GM10248 (cell line): ENCODE results near the gene FGF1.

Source experiments
- CTCF ChIA-PET: fragments of 300-600 bp; sonication (Branson Sonifier 250); formaldehyde crosslinking; extraction: SDS; loops from one replicate; lab custom pipeline; 2021; ENCODE audit warnings: antibody characterized with exemption; lab: Yijun Ruan, JAX
- POLR2A ChIA-PET: fragments of 350-650 bp; sonication (Branson Sonifier 250); formaldehyde crosslinking; extraction: SDS; loops from one replicate; lab custom pipeline; 2020; ENCODE audit warnings: antibody characterized with exemption; lab: Yijun Ruan, JAX
- DNase-seq: peaks from one replicate; pipeline ENCODE4 v3.0.0; 2012; ENCODE audit errors: extremely low spot score
- CTCF ChIP-seq: IDR thresholded peaks from 2 replicates; pipeline ENCODE4 v1.5.1; 2012; ENCODE audit warnings: mild to moderate bottlenecking, low read depth; ENCODE audit errors: extremely low read depth, missing control alignments, control extremely low read depth

FGF1 gene

GRCh38 chr5:142688281-142688989 is 2.5 kb upstream of the FGF1 start:
- POLR2A ChIA-PET = no interaction called here
- CTCF ChIA-PET = interaction anchor here (4.8 kb wide), 1 partner anchor 10 kb away, joined by 15 read pairs; no protein-coding TSS in a partner anchor
- TF ChIP-seq CTCF = no peak
- no peak for DNase-seq

- CTCF ChIA-PET = interaction anchor here (1.1 to 4.8 kb wide), 3 partner anchors 9 to 31 kb away, joined by 3 to 15 read pairs (median 6); no protein-coding TSS in a partner anchor
- POLR2A ChIA-PET = no interaction called here
- TF ChIP-seq CTCF = no peak
- no peak for DNase-seq
These were observed 1.1 kb upstream of the FGF1 start for GRCh38 chr5:142686968-142687367.

DNA sequence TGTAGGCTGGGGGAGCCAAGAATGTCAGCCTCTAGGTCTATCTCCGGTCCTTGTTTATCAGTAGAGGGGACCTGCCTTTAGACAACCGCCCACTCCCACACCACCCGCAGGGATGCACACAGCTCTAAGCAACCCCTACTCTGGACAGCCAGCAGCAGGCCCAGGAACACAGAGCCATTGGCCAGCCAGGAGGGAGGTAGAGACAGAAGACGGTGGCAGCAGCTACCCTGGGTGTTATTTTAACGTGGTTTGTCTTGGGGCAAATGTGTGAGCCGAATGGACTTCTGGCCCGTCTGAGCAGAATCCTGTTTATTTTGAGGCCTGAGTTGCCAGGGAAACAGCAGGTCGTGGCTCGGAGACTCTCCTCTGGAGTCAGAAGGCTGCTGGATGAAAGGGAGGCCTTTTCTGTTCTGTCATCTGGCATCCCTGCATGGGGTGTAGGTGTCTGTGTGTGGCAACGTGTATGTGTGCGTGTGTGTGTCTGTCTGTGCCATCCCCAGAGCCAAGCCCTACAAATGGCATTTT is 382 bp upstream of the FGF1 start:
- DNase-seq = no peak
- ChIA-PET POLR2A (no interaction called here), CTCF (interaction anchor here (1.2 to 4.8 kb wide), 3 partner anchors 10 to 27 kb away, joined by 3 to 15 read pairs (median 8); no protein-coding TSS in a partner anchor)
- TF ChIP-seq CTCF = no peak

GRCh38 chr5:142684508-142685041 is 1.3 kb downstream of the FGF1 start:
- no peak for TF ChIP-seq CTCF
- ChIA-PET POLR2A (no interaction called here), CTCF (interaction anchor here (0.9 to 4.8 kb wide), 4 partner anchors 9 to 29 kb away, joined by 3 to 15 read pairs (median 6); no protein-coding TSS in a partner anchor)
- no peak for DNase-seq

DNA sequence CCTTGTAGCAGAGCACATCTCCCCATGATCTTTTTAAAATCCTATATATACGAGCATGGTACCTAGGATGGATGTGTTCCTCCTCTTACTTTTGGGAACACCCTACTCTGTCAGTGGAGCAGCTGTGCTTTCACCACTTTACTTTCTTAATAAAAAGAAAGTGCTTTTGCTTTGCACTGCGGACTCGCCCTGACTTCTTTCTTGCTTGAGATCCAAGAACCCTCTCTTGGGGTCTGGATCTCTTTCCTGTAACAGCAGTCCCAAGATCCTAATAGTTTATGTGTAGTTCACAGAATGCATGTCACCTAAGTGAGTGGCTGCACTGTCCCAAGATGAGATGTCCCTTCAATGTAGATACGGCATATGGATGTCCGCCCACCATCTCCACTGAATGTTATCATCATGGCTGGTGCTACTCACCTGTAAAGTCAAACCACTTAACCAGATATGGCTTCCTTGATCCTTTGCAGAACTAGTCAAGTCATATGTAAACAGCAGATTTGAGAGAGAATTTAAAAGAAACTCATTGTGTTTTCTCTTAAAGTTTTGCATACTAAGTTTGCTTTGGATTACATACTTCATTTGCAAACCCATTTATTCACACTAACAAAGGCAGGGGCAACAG is 1.9 kb downstream of the FGF1 start:
- no peak for DNase-seq
- no peak for TF ChIP-seq CTCF
- CTCF ChIA-PET = interaction anchor here (2.2 to 4.8 kb wide), 2 partner anchors 15 to 29 kb away, joined by 8 to 15 read pairs; no protein-coding TSS in a partner anchor
- POLR2A ChIA-PET = no interaction called here

DNA sequence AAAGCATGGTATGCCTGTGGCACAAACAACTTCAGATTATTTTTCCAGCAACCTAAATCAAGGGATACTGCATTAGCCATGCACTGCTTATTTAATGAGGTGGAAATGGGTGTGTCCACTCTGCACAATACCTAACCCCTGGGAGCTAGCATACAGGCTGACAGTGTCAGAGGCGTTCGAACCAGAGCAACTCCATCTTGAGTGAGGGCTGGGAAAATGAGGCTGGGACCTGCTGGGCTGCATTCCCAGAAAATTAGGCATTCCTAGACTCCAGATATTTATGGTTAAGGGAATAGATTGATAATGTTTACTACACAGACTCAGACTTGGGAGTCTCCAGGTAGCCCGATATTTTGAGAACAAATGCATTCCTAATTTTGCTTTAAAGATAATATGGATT is 2.8 kb downstream of the FGF1 start:
- no peak for DNase-seq
- ChIA-PET CTCF (no interaction called here), POLR2A (no interaction called here)
- no peak for TF ChIP-seq CTCF
